Astrocyte (in vitro differentiated cells and primary cell): ENCODE results near the gene CPNE5. TPM values are rescaled to one million over a fixed set of nuclear protein-coding genes. Genes with fewer than 3 reads are reported as not detected.

Experiments
- DNase-seq: peaks from one replicate; pipeline ENCODE4 v3.0.0-alpha.2; 2010; ENCODE audit warnings: low read depth
- FAIRE-seq: peaks from 2 replicates; lab custom pipeline; 2011; peaks lifted over from hg19 to GRCh38; lab: Jason Lieb, UNC
- H2AFZ ChIP-seq: 2 replicates; pipeline ENCODE4 v1.6.0; 2012; ENCODE audit warnings: low read depth, low read length, inconsistent platforms
- H3K27ac ChIP-seq: 2 replicates; pipeline ENCODE4 v1.5.1; 2011; ENCODE audit warnings: low read depth, low read length, inconsistent platforms
- H3K27me3 ChIP-seq: 2 replicates; pipeline ENCODE4 v1.6.0; 2011; ENCODE audit warnings: low read length, inconsistent platforms; ENCODE audit not compliant: insufficient read depth
- H3K36me3 ChIP-seq: 2 replicates; pipeline ENCODE4 v1.5.1; 2011; ENCODE audit warnings: low read length, inconsistent platforms; ENCODE audit not compliant: insufficient read depth
- H3K4me1 ChIP-seq: 2 replicates; pipeline ENCODE4 v1.5.1; 2011; ENCODE audit warnings: low read length, inconsistent platforms; ENCODE audit not compliant: insufficient read depth
- H3K4me2 ChIP-seq: 2 replicates; pipeline ENCODE4 v1.6.0; 2012; ENCODE audit warnings: low read length, inconsistent platforms
- H3K4me3 ChIP-seq: 2 replicates; pipeline ENCODE4 v1.5.1; 2011; ENCODE audit warnings: low read depth, mild to moderate bottlenecking, low read length, inconsistent platforms; ENCODE audit not compliant: insufficient read depth
- H3K79me2 ChIP-seq: 2 replicates; pipeline ENCODE4 v1.6.0; 2012; ENCODE audit warnings: mild to moderate bottlenecking, low read length, inconsistent platforms; ENCODE audit not compliant: insufficient read depth
- H3K9ac ChIP-seq: 2 replicates; pipeline ENCODE4 v1.6.0; 2012; ENCODE audit warnings: mild to moderate bottlenecking, low read length, inconsistent platforms
- H3K9me3 ChIP-seq: 2 replicates; pipeline ENCODE4 v1.5.1; 2012; ENCODE audit warnings: low read depth, mild to moderate bottlenecking, low read length, inconsistent platforms; ENCODE audit not compliant: insufficient read depth
- H4K20me1 ChIP-seq: 2 replicates; pipeline ENCODE4 v1.6.0; 2012; ENCODE audit warnings: low read length, inconsistent platforms; ENCODE audit not compliant: insufficient read depth
- H3K27ac Mint-ChIP-seq: one replicate; pipeline ENCODE4 v1.8.0; 2021; ENCODE audit warnings: mild to moderate bottlenecking, mixed read lengths; ENCODE audit not compliant: unreplicated experiment
- H3K27me3 Mint-ChIP-seq: one replicate; pipeline ENCODE4 v1.8.0; 2021; ENCODE audit warnings: low read depth, mixed read lengths; ENCODE audit not compliant: unreplicated experiment
- H3K36me3 Mint-ChIP-seq: one replicate; pipeline ENCODE4 v1.8.0; 2021; ENCODE audit warnings: low read depth, mixed read lengths; ENCODE audit not compliant: unreplicated experiment
- H3K4me1 Mint-ChIP-seq: one replicate; pipeline ENCODE4 v1.8.0; 2021; ENCODE audit warnings: low read depth, mixed read lengths; ENCODE audit not compliant: unreplicated experiment
- H3K4me3 Mint-ChIP-seq: one replicate; pipeline ENCODE4 v1.8.0; 2021; ENCODE audit warnings: mild to moderate bottlenecking, moderate library complexity, mixed read lengths; ENCODE audit not compliant: unreplicated experiment
- H3K9me3 Mint-ChIP-seq: one replicate; pipeline ENCODE4 v1.8.0; 2021; ENCODE audit warnings: mild to moderate bottlenecking, mixed read lengths; ENCODE audit not compliant: unreplicated experiment
- CTCF ChIP-seq: IDR thresholded peaks from 2 replicates; pipeline ENCODE4 v1.5.1; 2011; ENCODE audit warnings: low read depth, mild to moderate bottlenecking, inconsistent platforms, low read length, moderate library complexity; ENCODE audit not compliant: insufficient read depth
- EZH2 ChIP-seq: IDR thresholded peaks from 2 replicates; pipeline ENCODE4 v1.6.1; 2012; ENCODE audit warnings: mild to moderate bottlenecking, low read length, inconsistent platforms; ENCODE audit not compliant: insufficient read depth
- total RNA-seq: library from RNA; stranded (reverse); gene quantifications from 2 replicates; pipeline ENCODE4 v1.2.1, GENCODE V29; 2021

The CPNE5 gene
- total RNA-seq, 1 donor from 2014 or later = 0.11 TPM

GRCh38 chr6:36803482-36803881, 35.8 kb downstream of the CPNE5 start:
- peaks cover 50% of the 10 kb centered on the region for H3K27me3 Mint-ChIP-seq
- no peak overlapping the region for H3K27ac ChIP-seq
- H2AFZ ChIP-seq = no peak overlapping the region
- no peak overlapping the region for H3K4me2 ChIP-seq
- no peaks in the 10 kb centered on the region for H3K4me1 ChIP-seq
- H3K4me1 Mint-ChIP-seq = peaks cover 2% of the 10 kb centered on the region
- peaks cover 12% of the 10 kb centered on the region for H3K27me3 ChIP-seq
- no peak overlapping the region for H3K4me3 ChIP-seq
- H3K79me2 ChIP-seq = no peaks in the 10 kb centered on the region
- DNase-seq = no peak
- H4K20me1 ChIP-seq = no peaks in the 10 kb centered on the region
- no peaks in the 10 kb centered on the region for H3K36me3 Mint-ChIP-seq
- no peaks in the 10 kb centered on the region for H3K9me3 ChIP-seq
- H3K9ac ChIP-seq = no peak overlapping the region
- peaks cover 3% of the 10 kb centered on the region for H3K9me3 Mint-ChIP-seq
- TF ChIP-seq EZH2 (no peak), CTCF (no peak)
- H3K4me3 Mint-ChIP-seq = no peak overlapping the region
- no peak for FAIRE-seq
- H3K36me3 ChIP-seq = no peaks in the 10 kb centered on the region
- no peak overlapping the region for H3K27ac Mint-ChIP-seq

GRCh38 chr6:36800223-36801076, 38.8 kb downstream of the CPNE5 start:
- Histone ChIP-seq H3K9ac (no peak overlapping the region), H3K27me3 (peaks cover 9% of the 10 kb centered on the region), H3K4me2 (no peak overlapping the region), H3K4me3 (no peak overlapping the region), H4K20me1 (no peaks in the 10 kb centered on the region), H2AFZ (no peak overlapping the region), H3K27ac (no peak overlapping the region), H3K36me3 (no peaks in the 10 kb centered on the region), H3K9me3 (no peaks in the 10 kb centered on the region), H3K79me2 (no peaks in the 10 kb centered on the region), H3K4me1 (no peaks in the 10 kb centered on the region)
- Mint-ChIP-seq H3K4me1 (peaks cover 2% of the 10 kb centered on the region), H3K27ac (no peak overlapping the region), H3K36me3 (no peaks in the 10 kb centered on the region), H3K27me3 (peaks cover 29% of the 10 kb centered on the region), H3K4me3 (no peak overlapping the region), H3K9me3 (peaks cover 3% of the 10 kb centered on the region)
- DNase-seq (no peak), FAIRE-seq (no peak)
- TF ChIP-seq EZH2 (no peak), CTCF (no peak)

GRCh38 chr6:36798852-36799251, 40.4 kb downstream of the CPNE5 start:
- Mint-ChIP-seq H3K27ac (no peak overlapping the region), H3K4me1 (no peaks in the 10 kb centered on the region), H3K36me3 (no peaks in the 10 kb centered on the region), H3K4me3 (no peak overlapping the region), H3K9me3 (peaks cover 3% of the 10 kb centered on the region), H3K27me3 (peaks cover 22% of the 10 kb centered on the region)
- Histone ChIP-seq H3K4me1 (no peaks in the 10 kb centered on the region), H2AFZ (no peak overlapping the region), H3K4me3 (no peak overlapping the region), H3K27me3 (no peaks in the 10 kb centered on the region), H3K4me2 (no peak overlapping the region), H4K20me1 (no peaks in the 10 kb centered on the region), H3K36me3 (no peaks in the 10 kb centered on the region), H3K27ac (no peak overlapping the region), H3K9me3 (no peaks in the 10 kb centered on the region), H3K79me2 (no peaks in the 10 kb centered on the region), H3K9ac (no peak overlapping the region)
- FAIRE-seq (no peak), DNase-seq (no peak)
- TF ChIP-seq EZH2 (no peak), CTCF (no peak)
